GM12878 (cell line): ENCODE results near the gene TRUB1. TPM values are rescaled to one million over a fixed set of nuclear protein-coding genes. Genes with fewer than 3 reads are reported as not detected.

Source experiments
- ATAC-seq: fragments of 200-7000 bp; cut with Tn5 transposase; 3 replicates; pipeline ENCODE4 v1.9.1; 2020; ENCODE audit warnings: mild to moderate bottlenecking, moderate library complexity
- BruUV-seq: library from RNA; stranded (reverse); fragments of 400-500 nt; replicated peaks from 2 replicates; lab custom pipeline; 2021; lab: Mats Ljungman, UMichigan
- CTCF ChIA-PET: fragments of 300-600 bp; sonication (Branson Sonifier 250); formaldehyde crosslinking; extraction: SDS; loops from one replicate; lab custom pipeline; 2021; ENCODE audit warnings: inconsistent platforms; lab: Yijun Ruan, JAX
- POLR2A ChIA-PET: fragments of 350-600 bp; formaldehyde crosslinking; extraction: SDS; loops from one replicate; lab custom pipeline; 2021; ENCODE audit warnings: inconsistent platforms; lab: Charles Lee
- RAD21 ChIA-PET: fragments of 300-600 bp; sonication (Branson Sonifier 250); formaldehyde crosslinking; loops from one replicate; lab custom pipeline; 2023; ENCODE audit warnings: antibody characterized with exemption; ENCODE audit not compliant: unreplicated experiment; lab: Charles Lee
- SMC1A ChIA-PET: fragments of 300-600 bp; sonication (Branson Sonifier 250); formaldehyde crosslinking; loops from one replicate; lab custom pipeline; 2023; ENCODE audit not compliant: unreplicated experiment, uncharacterized antibody; lab: Charles Lee
- DNase-seq: peaks from one replicate; pipeline ENCODE4 v3.0.0-alpha.2; 2011; ENCODE audit warnings: low read depth, low spot score
- FAIRE-seq: peaks from 3 replicates; lab custom pipeline; 2011; peaks lifted over from hg19 to GRCh38; lab: Jason Lieb, UNC
- H2AFZ ChIP-seq: 2 replicates; pipeline ENCODE4 v1.6.0; 2011; ENCODE audit warnings: low read depth, low read length, control low read depth; ENCODE audit not compliant: control insufficient read depth
- H3K27ac ChIP-seq: 2 replicates; pipeline ENCODE4 v1.5.1; 2011; ENCODE audit warnings: control low read depth; ENCODE audit not compliant: control insufficient read depth, insufficient read depth
- H3K27me3 ChIP-seq, 2 experiments: replicated peaks in 1 of 2; 2 replicates each; pipeline versions ENCODE4 v1.6.0 to v1.6.1; 2011; ENCODE audit warnings: low read length in 1 of 2; ENCODE audit not compliant: control insufficient read depth in 2 of 2, insufficient read depth in 2 of 2
- H3K36me3 ChIP-seq, 2 experiments: 2 replicates each; pipeline ENCODE4 v1.5.1; 2011; ENCODE audit warnings: low read length in 1 of 2; ENCODE audit not compliant: control insufficient read depth in 2 of 2, insufficient read depth in 2 of 2
- H3K4me1 ChIP-seq: 2 replicates; pipeline ENCODE4 v1.6.1; 2011; ENCODE audit warnings: mild to moderate bottlenecking, low read length, moderate library complexity, mixed read lengths; ENCODE audit not compliant: control insufficient read depth, insufficient read depth
- H3K4me2 ChIP-seq: 2 replicates; pipeline ENCODE4 v1.6.0; 2011; ENCODE audit warnings: control low read depth; ENCODE audit not compliant: control insufficient read depth, insufficient read depth
- H3K4me3 ChIP-seq: fragments of 200-600 bp; sonication (generic); 2 replicates; pipeline ENCODE4 v1.5.1; 2016
- H3K79me2 ChIP-seq: 2 replicates; pipeline ENCODE4 v1.6.0; 2011; ENCODE audit warnings: low read length; ENCODE audit not compliant: control insufficient read depth, insufficient read depth
- H3K9ac ChIP-seq: 2 replicates; pipeline ENCODE4 v1.8.0; 2011; ENCODE audit warnings: low read length, control low read depth, mixed read lengths; ENCODE audit not compliant: control insufficient read depth, insufficient read depth
- H3K9me3 ChIP-seq: replicated peaks from 3 replicates; pipeline ENCODE4 v1.5.1; 2011; ENCODE audit warnings: mild to moderate bottlenecking, low read length; ENCODE audit not compliant: control insufficient read depth, insufficient read depth
- H4K20me1 ChIP-seq: 2 replicates; pipeline ENCODE4 v1.6.0; 2011; ENCODE audit not compliant: control insufficient read depth, insufficient read depth
- CREB1 ChIP-seq: IDR thresholded peaks from 2 replicates; pipeline ENCODE4 v1.6.1; 2012; ENCODE audit warnings: low read depth, mild to moderate bottlenecking, inconsistent platforms
- HCFC1 ChIP-seq: fragments of 150-350 bp; IDR thresholded peaks from 2 replicates; pipeline ENCODE4 v1.6.1; 2014; ENCODE audit warnings: low read length
- HDAC6 ChIP-seq: fragments of 200-600 bp; sonication (generic); IDR thresholded peaks from one replicate; pipeline ENCODE4 v1.8.0; 2017; ENCODE audit warnings: antibody characterized with exemption; ENCODE audit not compliant: unreplicated experiment
- KAT2A ChIP-seq: conservative IDR thresholded peaks from 2 replicates; pipeline ENCODE4 v1.6.1; 2011; ENCODE audit warnings: low read depth, low read length; ENCODE audit not compliant: control insufficient read depth
- RB1 ChIP-seq: fragments of 450-650 bp; formaldehyde crosslinking; IDR thresholded peaks from 2 replicates; pipeline ENCODE4 v1.6.1; 2017; ENCODE audit warnings: mild to moderate bottlenecking, borderline replicate concordance
- SUPT20H ChIP-seq: IDR thresholded peaks from 2 replicates; pipeline ENCODE4 v1.6.1; 2011; ENCODE audit warnings: low read depth, mild to moderate bottlenecking, low read length, moderate library complexity, borderline replicate concordance; ENCODE audit not compliant: control insufficient read depth
- whole genome bisulfite sequencing: methylation state at CpG from one replicate; pipeline ENCODE4 v1.1.6; 2016; ENCODE audit warnings: low lambda C conversion rate; ENCODE audit not compliant: insufficient replicate concordance, insufficient coverage; ENCODE audit errors: missing lambda C conversion rate; 5-methylcytosine and 5-hydroxymethylcytosine counted together
- in situ Hi-C: fragments of 300-500 bp; cut with MboI; formaldehyde crosslinking; loops from 9 replicates; pipeline ENCODE4 v1.14.3; 2018; ENCODE audit warnings: mixed read lengths
- intact Hi-C: fragments of 100-400 bp; cut with micrococcal nuclease; formaldehyde crosslinking; loops from one replicate; pipeline ENCODE4 v1.14.2; 2022; ENCODE audit not compliant: unreplicated experiment
- polyA plus RNA-seq, 11 experiments: library from polyadenylated mRNA; depleted of rRNA in 4 of 11; unstranded in 6 of 11; stranded (reverse) in 5 of 11; fragments of >200 nt; fragmentation: Nextera tagmentation in 4 of 11; fragmentation: Illumina TruSeq in 1 of 11; extraction: Ambion mirVana in 4 of 11; extraction: Trizol in 1 of 11; gene quantifications; 1 replicate in 1 of 11; 2 replicates in 10 of 11; pipeline versions ENCODE4 v1.2.1 to v1.2.3, GENCODE V29; 2011 to 2016; ENCODE audit warnings: inconsistent platforms in 2 of 11, missing spikeins in 2 of 11, low read depth in 1 of 11
- total RNA-seq, 4 experiments: library from RNA; depleted of rRNA in 3 of 4; stranded (reverse); fragments of >200 nt in 3 of 4; fragmentation: Illumina TruSeq in 1 of 4; extraction: Trizol in 1 of 4; gene quantifications; 2 replicates each; pipeline versions ENCODE4 v1.2.1 to v1.2.3, GENCODE V29; 2013 to 2021
- TF ChIP-seq, protein P1 (sequence below): IDR thresholded peaks from 2 replicates; pipeline ENCODE4 v1.6.1; 2012; ENCODE audit warnings: low read depth, low read length, improper control_type of control experiment
- TF ChIP-seq, protein P2 (sequence below): fragments of 450-650 bp; IDR thresholded peaks from 2 replicates; pipeline ENCODE4 v1.6.1; 2016; ENCODE audit warnings: mild to moderate bottlenecking
- TF ChIP-seq, protein P3 (sequence below): fragments of 450-650 bp; IDR thresholded peaks from 2 replicates; pipeline ENCODE4 v1.6.1; 2018; ENCODE audit warnings: mild to moderate bottlenecking, low read depth, moderate library complexity; ENCODE audit not compliant: partially characterized antibody
- TF ChIP-seq, protein P4 (sequence below): fragments of 150-350 bp; IDR thresholded peaks from 2 replicates; pipeline ENCODE4 v1.6.1; 2016; ENCODE audit warnings: low read depth, low read length
- TF ChIP-seq, protein P5 (sequence below): fragments of 450-650 bp; IDR thresholded peaks from 2 replicates; pipeline ENCODE4 v1.6.1; 2016; ENCODE audit warnings: mild to moderate bottlenecking, moderate library complexity, borderline replicate concordance

Gene TRUB1
- total and polyA plus RNA-seq, 10 of the 15 experiments (the other 5 are each of a cell fraction or from before 2014, with no cell fraction given), result 8.1 to 24.0 (median 15.9) TPM

DNA sequence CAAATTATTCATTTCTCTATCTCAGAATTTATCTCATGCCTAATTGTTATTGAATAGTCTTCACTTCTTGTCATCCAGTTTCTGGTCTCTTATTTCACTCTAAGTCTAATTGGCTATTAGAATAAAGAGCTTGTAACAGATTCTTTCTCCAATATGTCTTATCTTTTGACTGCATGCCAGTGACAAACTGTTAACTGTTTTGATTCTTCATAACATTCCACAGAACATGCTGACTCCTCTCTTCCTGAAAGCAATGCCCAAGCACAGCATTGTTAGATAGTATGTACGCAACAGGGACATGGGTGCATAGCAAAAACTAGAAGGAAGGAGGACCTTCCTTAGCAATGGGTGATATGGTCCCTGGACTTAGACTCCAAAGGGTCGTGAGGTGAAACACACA, 65.4 kb downstream of the TRUB1 start:
- ChIA-PET RAD21 (no interaction called here), SMC1A (interaction anchor here (3.2 kb wide), 1 partner anchor 12 kb away, joined by 9 read pairs; no protein-coding TSS in a partner anchor), POLR2A (no interaction called here), CTCF (no interaction called here)
- in situ Hi-C loops (no loop called here), intact Hi-C loops (no loop called here)
- 74% methylated on average over 2 of the region's 2 CpGs for WGBS
- Histone ChIP-seq H3K4me2 (no peak overlapping the region), H3K4me3 (no peak overlapping the region), H4K20me1 (no peaks in the 10 kb centered on the region), H3K27me3 (no peaks in the 10 kb centered on the region), H3K36me3 (no peaks in the 10 kb centered on the region; a peak in 1 of 4 replicates), H3K4me1 (peaks cover 11% of the 10 kb centered on the region), H3K9me3 (no peaks in the 10 kb centered on the region), H2AFZ (no peak overlapping the region), H3K27ac (no peak overlapping the region), H3K9ac (no peak overlapping the region), H3K79me2 (no peaks in the 10 kb centered on the region)
- FAIRE-seq, result no peak
- DNase-seq, result no peak
- no peak for ATAC-seq
- BruUV-seq, result no TSS peak
- TF ChIP-seq SUPT20H (no peak), HCFC1 (no peak), RB1 (no peak), KAT2A (no peak), CREB1 (no peak), HDAC6 (no peak)
- TF ChIP-seq, protein P1, sequence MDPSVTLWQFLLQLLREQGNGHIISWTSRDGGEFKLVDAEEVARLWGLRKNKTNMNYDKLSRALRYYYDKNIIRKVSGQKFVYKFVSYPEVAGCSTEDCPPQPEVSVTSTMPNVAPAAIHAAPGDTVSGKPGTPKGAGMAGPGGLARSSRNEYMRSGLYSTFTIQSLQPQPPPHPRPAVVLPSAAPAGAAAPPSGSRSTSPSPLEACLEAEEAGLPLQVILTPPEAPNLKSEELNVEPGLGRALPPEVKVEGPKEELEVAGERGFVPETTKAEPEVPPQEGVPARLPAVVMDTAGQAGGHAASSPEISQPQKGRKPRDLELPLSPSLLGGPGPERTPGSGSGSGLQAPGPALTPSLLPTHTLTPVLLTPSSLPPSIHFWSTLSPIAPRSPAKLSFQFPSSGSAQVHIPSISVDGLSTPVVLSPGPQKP, result no peak
- TF ChIP-seq, protein P2, sequence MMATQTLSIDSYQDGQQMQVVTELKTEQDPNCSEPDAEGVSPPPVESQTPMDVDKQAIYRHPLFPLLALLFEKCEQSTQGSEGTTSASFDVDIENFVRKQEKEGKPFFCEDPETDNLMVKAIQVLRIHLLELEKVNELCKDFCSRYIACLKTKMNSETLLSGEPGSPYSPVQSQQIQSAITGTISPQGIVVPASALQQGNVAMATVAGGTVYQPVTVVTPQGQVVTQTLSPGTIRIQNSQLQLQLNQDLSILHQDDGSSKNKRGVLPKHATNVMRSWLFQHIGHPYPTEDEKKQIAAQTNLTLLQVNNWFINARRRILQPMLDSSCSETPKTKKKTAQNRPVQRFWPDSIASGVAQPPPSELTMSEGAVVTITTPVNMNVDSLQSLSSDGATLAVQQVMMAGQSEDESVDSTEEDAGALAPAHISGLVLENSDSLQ, result no peak
- TF ChIP-seq, protein P3, sequence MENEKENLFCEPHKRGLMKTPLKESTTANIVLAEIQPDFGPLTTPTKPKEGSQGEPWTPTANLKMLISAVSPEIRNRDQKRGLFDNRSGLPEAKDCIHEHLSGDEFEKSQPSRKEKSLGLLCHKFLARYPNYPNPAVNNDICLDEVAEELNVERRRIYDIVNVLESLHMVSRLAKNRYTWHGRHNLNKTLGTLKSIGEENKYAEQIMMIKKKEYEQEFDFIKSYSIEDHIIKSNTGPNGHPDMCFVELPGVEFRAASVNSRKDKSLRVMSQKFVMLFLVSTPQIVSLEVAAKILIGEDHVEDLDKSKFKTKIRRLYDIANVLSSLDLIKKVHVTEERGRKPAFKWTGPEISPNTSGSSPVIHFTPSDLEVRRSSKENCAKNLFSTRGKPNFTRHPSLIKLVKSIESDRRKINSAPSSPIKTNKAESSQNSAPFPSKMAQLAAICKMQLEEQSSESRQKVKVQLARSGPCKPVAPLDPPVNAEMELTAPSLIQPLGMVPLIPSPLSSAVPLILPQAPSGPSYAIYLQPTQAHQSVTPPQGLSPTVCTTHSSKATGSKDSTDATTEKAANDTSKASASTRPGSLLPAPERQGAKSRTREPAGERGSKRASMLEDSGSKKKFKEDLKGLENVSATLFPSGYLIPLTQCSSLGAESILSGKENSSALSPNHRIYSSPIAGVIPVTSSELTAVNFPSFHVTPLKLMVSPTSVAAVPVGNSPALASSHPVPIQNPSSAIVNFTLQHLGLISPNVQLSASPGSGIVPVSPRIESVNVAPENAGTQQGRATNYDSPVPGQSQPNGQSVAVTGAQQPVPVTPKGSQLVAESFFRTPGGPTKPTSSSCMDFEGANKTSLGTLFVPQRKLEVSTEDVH, result no peak
- TF ChIP-seq, protein P4, sequence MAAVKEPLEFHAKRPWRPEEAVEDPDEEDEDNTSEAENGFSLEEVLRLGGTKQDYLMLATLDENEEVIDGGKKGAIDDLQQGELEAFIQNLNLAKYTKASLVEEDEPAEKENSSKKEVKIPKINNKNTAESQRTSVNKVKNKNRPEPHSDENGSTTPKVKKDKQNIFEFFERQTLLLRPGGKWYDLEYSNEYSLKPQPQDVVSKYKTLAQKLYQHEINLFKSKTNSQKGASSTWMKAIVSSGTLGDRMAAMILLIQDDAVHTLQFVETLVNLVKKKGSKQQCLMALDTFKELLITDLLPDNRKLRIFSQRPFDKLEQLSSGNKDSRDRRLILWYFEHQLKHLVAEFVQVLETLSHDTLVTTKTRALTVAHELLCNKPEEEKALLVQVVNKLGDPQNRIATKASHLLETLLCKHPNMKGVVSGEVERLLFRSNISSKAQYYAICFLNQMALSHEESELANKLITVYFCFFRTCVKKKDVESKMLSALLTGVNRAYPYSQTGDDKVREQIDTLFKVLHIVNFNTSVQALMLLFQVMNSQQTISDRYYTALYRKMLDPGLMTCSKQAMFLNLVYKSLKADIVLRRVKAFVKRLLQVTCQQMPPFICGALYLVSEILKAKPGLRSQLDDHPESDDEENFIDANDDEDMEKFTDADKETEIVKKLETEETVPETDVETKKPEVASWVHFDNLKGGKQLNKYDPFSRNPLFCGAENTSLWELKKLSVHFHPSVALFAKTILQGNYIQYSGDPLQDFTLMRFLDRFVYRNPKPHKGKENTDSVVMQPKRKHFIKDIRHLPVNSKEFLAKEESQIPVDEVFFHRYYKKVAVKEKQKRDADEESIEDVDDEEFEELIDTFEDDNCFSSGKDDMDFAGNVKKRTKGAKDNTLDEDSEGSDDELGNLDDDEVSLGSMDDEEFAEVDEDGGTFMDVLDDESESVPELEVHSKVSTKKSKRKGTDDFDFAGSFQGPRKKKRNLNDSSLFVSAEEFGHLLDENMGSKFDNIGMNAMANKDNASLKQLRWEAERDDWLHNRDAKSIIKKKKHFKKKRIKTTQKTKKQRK, result no peak
- TF ChIP-seq, protein P5, sequence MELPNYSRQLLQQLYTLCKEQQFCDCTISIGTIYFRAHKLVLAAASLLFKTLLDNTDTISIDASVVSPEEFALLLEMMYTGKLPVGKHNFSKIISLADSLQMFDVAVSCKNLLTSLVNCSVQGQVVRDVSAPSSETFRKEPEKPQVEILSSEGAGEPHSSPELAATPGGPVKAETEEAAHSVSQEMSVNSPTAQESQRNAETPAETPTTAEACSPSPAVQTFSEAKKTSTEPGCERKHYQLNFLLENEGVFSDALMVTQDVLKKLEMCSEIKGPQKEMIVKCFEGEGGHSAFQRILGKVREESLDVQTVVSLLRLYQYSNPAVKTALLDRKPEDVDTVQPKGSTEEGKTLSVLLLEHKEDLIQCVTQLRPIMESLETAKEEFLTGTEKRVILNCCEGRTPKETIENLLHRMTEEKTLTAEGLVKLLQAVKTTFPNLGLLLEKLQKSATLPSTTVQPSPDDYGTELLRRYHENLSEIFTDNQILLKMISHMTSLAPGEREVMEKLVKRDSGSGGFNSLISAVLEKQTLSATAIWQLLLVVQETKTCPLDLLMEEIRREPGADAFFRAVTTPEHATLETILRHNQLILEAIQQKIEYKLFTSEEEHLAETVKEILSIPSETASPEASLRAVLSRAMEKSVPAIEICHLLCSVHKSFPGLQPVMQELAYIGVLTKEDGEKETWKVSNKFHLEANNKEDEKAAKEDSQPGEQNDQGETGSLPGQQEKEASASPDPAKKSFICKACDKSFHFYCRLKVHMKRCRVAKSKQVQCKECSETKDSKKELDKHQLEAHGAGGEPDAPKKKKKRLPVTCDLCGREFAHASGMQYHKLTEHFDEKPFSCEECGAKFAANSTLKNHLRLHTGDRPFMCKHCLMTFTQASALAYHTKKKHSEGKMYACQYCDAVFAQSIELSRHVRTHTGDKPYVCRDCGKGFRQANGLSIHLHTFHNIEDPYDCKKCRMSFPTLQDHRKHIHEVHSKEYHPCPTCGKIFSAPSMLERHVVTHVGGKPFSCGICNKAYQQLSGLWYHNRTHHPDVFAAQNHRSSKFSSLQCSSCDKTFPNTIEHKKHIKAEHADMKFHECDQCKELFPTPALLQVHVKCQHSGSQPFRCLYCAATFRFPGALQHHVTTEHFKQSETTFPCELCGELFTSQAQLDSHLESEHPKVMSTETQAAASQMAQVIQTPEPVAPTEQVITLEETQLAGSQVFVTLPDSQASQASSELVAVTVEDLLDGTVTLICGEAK, result no peak
